Forelimb muscle (tissue), 1 donor: ENCODE data around the gene TLCD3A. TPM values are rescaled to one million over a fixed set of nuclear protein-coding genes. Genes with fewer than 3 reads are reported as not detected.

Experiments used
- DNase-seq: peaks from one replicate; pipeline ENCODE4 v3.0.0-alpha.2; 2013; ENCODE audit warnings: low read depth
- polyA plus RNA-seq: library from polyadenylated mRNA; unstranded; fragments of 120-200 nt; gene quantifications from one replicate; pipeline ENCODE4 v1.2.1, GENCODE V29; 2013; ENCODE audit not compliant: insufficient read length

The TLCD3A gene
- polyA plus RNA-seq, 1 donor, result 14.0 TPM

DNA sequence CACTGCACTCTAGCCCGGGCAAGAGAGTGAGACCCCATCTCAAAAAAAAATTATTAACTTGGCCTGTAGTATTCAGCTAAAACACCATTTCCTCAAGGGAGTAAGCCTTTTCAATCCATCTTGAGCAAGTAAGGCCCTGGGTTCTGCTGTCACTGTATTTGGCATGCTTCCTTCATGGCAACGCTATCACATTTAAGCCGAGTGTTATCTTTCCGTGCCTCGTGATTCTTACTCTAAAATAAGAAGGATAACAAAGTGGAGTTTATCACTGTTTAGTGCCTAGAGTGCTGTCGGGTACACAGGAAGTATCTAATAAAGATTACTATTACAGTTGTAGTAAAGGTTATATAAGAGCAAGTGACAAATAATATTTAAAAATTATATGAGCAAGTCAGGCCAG is 26.5 kb upstream of the TLCD3A start:
- no peak for DNase-seq

GRCh38 chr17:708132-708531 is 24.3 kb upstream of the TLCD3A start:
- DNase-seq, result no peak

- no peak for DNase-seq
Observed at GRCh38 chr17:718075-718474, 14.3 kb upstream of the TLCD3A start.

GRCh38 chr17:720706-721539 is 11.5 kb upstream of the TLCD3A start:
- no peak for DNase-seq

DNA sequence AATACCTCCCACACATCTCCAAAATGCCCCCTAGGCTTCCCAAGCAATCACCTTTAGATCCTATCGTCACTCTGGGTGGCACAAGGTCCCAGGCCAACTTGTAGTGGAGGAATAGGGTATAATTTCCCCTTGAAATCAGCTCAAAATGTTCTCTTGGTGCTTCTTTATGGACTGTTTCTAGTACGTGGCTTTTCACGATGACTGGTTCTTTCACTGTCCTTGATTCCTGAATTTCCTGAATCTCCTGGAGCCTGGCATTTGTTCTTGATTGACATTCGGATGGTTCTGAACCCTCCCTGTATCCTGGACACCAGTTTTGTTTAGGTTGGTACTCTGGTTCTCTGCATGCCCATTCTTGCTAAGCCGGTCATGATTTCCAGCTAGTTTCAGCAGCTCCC is 10.9 kb upstream of the TLCD3A start:
- DNase-seq, result no peak

- DNase-seq, result no peak
Observed at GRCh38 chr17:725084-725483, 7.3 kb upstream of the TLCD3A start.

- no peak for DNase-seq
Observed at GRCh38 chr17:725746-726145, 6.7 kb upstream of the TLCD3A start.

DNA sequence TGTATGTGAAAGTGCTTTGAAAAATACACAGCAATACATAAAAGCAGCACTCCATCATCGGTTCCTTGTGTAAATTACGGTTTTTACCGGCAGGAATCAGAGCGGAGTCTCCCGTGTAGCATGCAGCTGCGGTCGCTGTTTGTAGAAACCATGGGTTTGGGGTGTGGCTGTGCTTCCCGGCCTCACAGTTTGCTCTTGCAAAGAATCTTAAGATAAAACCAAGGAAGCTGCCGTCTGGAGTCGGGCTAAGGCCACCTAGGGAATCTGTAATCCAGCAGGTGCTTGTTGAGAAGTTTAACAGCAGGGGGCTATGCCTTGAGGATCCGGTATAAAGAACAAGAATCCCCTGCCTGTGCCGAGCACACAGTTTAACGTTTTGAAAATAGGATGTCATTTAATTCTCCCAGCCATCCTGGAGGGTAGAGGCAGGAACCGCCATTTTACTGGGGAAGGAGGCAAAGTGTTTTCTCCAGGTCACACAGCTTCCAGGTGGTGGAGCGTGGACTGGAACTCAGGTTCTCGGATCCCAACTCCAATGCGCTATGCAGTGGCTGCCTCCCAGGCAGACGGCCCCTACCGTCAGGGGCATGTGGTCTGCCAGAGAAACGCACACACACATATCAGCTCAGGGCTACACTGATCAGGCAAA is 6.0 kb upstream of the TLCD3A start:
- DNase-seq, result no peak

DNA sequence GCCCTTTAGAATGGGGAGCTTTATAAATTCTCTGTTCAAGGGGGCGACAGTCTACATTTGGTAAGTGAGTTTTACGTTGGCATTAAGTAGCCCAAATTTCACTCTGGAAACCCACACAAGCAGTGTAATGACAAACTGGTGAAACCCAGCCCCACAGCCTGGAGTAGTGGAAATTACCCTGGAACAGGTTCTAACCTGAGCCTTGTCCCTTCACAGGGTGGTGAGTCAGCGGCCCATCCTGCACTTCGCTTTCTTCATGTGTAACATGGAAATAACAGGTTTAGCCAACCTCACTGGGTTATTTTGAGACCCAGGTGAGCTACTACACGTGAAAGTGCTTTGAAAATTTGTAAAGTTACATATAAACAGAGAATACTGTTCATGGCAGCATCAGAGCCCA is 3.5 kb upstream of the TLCD3A start:
- no peak for DNase-seq

DNA sequence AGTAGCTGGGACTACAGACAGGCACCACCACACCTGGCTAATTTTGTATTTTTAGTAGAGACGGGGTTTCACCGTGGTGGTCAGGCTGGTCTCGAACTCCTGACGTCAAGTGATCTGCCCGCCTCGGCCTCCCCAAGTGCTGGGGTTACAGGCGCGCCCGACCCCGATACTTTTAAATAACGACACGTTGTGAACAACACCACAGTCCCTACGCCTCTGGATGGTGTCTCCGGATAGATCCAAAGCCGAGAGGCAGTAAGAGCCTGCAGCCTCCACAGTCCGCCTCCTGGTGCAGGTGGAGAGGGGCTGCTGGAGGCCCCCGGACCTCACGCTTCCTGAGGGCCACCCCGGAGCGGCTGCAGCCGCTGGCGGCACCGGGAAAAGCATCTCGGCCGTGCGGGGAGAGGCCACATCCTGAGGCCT is 741 bp upstream of the TLCD3A start:
- no peak for DNase-seq

GRCh38 chr17:732902-733720 is 715 bp downstream of the TLCD3A start:
- no peak for DNase-seq

GRCh38 chr17:733743-734142 is 1.3 kb downstream of the TLCD3A start:
- no peak for DNase-seq

DNA sequence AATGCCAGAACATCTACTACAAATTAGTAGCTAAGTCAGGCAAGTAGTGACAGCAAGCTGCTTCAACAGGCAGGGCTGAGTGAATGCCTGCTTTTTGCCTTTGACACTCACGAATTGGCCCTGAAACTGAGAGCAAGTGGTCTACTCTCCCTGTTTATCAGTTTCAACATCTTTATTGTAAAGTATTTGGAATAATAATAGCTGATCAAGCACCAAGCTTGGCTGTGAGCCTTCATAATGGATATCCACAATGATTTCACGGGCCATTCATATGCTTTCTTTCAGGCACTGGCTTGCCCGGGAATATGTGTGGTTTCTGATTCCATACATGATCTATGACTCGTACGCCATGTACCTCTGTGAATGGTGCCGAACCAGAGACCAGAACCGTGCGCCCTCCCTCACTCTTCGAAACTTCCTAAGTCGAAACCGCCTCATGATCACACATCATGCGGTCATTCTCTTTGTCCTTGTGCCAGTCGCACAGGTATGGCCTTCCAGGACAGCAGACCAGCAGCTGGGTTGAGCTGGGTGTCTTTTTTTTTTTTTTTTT is 5.2 kb downstream of the TLCD3A start:
- no peak for DNase-seq

DNA sequence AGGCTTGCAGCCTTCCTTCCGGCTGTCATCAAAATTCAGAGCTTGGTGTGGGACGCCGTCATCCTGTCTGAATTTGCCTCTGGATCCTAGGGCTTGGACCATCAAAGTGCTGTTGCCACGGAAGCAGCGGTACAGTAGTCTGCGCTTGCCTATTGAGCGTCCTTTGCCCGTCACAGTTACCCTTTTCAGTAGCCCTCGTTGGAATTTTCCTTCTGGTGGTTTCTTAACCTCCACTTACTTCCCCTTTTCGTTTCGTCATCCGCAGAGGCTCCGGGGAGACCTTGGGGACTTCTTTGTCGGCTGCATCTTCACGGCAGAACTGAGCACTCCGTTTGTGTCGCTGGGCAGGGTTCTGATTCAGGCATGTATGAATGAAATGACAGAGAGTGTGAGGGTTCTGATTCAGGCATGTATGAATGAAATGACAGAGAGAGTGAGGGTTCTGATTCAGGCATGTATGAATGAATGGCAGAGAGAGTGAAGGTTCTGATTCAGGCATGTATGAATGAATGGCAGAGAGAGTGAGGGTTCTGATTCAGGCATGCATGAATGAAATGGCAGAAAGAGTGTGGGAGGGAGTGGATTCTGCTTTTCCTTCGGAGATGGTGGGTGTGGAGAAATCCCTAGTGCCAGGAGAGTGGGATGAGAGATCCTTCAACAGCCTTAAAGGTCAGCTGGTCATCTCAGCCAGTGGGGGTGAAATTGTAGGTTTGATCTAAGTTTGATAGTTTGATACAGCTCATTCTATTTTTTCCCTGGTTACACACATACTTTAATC is 8.0 kb downstream of the TLCD3A start:
- no peak for DNase-seq

DNA sequence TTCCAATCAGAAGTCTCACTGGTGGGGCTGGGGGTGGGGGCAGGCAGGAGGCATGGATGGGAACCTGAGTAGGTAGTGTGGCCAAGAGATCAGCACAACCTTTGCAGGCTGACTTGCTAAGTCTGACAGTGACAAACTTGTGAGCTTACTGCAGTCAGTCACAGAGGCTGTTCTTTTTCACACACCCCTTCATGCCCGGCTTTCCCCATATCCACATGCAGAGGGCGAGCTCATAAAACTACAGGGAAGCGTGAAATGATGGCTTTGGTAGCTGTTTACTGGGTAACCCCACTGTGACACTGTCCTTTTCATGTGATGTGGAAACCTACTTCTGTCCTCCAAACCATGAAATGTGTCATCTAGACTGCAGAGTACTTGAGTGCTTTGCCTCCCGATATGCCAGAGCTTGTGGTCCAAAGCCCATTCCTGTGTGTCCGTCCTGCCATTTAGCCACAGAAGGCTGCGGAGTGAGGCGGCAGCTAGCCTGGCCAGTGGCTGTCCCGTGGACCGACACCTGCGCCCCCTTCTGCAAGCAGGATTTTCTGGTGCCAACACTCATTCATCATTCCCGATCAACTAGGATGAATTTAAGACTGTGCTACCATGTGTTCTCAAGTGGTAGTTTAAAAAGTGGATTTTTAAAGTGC is 9.9 kb downstream of the TLCD3A start:
- DNase-seq, result no peak

DNA sequence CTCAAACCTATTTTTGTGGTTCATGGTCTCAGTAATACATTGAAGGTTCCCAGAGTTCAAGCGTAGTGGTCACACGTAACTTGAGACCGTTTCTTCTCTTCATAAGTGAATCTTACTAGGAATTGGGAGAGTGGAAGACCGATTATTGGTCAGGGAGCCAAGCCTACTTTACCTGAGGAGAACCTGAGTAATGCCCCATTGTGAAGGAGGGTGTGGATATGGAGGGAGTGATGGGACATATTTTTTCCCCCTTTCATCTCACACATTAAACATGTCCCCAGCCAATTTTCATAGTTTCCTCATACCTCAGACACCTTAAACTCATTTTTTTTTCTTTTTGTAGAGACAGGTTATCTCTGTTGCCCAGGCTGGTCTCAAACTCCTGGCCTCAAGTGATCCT is 10.7 kb downstream of the TLCD3A start:
- DNase-seq, result no peak

- DNase-seq, result no peak
Observed at GRCh38 chr17:744937-745336, 12.5 kb downstream of the TLCD3A start.

DNA sequence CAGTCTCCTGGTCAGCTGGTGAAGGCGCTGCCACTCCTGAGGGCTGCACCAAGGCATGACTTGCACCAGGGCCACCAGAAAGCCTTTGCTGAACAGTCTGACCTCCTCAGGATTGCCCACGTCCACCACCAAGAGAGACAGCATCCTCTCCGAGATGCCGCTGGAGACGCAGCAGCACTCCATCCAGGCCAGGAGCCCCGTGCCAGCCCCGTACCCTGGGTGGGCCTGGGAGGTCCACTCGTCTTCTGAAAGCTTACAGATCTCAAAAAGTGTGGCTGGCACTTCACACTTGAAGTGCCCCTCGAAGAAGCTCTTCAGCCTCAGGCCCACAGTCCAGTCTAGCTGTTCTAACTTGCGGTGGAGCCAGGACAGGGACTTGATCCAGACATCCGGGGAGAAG is 13.0 kb downstream of the TLCD3A start:
- no peak for DNase-seq

DNA sequence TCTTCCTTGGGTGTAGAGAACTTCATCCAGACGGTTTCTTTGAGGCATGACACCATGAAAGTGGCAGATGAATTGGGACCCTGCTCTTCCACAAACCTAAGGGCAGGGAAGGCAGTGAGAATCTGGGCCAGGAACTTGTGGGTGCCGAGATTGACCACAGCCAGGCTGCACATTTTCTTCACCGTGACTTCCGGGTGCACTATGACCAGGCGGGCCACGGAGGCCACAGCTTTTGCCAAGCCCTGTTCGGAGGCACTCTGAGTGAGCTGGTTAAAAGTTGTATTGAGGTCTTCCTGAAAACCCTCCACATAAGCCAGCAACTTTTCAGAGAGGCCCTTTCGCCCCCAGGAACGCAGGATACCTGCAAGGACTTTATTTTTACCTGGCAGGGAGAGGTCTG is 13.8 kb downstream of the TLCD3A start:
- no peak for DNase-seq

DNA sequence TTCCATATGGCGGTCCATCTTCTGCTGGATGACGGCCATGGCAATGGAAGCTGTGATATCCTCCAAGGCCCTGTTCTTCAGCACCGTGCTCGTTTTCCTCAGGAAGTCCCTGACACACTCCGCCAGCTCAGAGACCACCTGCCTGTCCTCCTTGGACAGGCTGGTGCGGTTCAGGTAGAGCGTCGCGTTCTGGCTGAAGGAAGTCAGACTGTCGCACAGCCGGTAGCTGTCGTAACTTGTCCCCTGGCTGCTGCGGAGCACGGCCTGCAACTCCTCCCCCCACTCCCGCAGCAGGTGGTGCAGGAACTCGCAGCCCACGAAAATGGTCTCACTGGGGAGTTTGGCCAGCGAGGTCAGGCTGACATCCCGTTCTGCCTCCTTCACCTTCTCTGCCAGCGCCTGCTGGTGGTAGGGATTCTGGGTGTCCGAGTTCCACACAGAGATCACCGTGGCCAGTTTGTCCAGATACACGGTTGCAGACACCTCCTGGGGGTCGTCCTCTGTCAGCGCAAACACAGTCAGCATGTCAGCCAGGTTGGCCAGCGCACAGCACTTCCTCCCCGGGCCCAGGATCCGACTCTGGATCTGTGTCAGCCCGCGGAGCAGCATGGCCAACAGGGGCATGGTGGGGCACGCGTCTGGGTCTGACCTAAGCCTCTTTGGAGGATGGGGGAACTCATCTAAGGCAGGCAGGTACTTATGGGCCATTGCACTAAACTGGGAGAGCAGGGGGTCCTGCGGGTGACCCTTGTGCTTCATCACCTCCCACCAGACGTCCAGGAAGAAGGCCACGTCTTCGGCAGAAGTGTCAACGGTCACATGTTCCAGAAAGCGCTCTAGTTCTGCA is 14.6 kb downstream of the TLCD3A start:
- DNase-seq, result no peak
